HEK293T (cell line): ENCODE data around the gene NAP1L4.

Experiments
- CTCF ChIA-PET: fragments of 350-600 bp; formaldehyde crosslinking; extraction: SDS; loops from one replicate; lab custom pipeline; 2021; ENCODE audit warnings: antibody characterized with exemption, inconsistent platforms; lab: Yijun Ruan, JAX
- POLR2A ChIA-PET: fragments of 350-600 bp; formaldehyde crosslinking; extraction: SDS; loops from one replicate; lab custom pipeline; 2020; ENCODE audit warnings: antibody characterized with exemption, inconsistent platforms; lab: Yijun Ruan, JAX
- DNase-seq: peaks from one replicate; pipeline ENCODE4 v3.0.0; 2012; ENCODE audit warnings: mixed read lengths; ENCODE audit errors: extremely low spot score
- ARNT ChIP-seq: fragments of 450-650 bp; IDR thresholded peaks from 2 replicates; pipeline ENCODE4 v1.6.1; 2017; ENCODE audit warnings: mild to moderate bottlenecking
- BHLHE40 ChIP-seq: fragments of 450-650 bp; IDR thresholded peaks from 2 replicates; pipeline ENCODE4 v1.6.1; 2016; ENCODE audit warnings: mild to moderate bottlenecking, moderate library complexity, borderline replicate concordance
- CTBP1 ChIP-seq: fragments of 450-650 bp; IDR thresholded peaks from 2 replicates; pipeline ENCODE4 v1.6.1; 2016; ENCODE audit warnings: borderline replicate concordance
- ELF4 ChIP-seq: fragments of 450-650 bp; IDR thresholded peaks from 2 replicates; pipeline ENCODE4 v1.6.1; 2017; ENCODE audit warnings: antibody characterized with exemption
- FOXA1 ChIP-seq: fragments of 450-650 bp; IDR thresholded peaks from 2 replicates; pipeline ENCODE4 v1.6.1; 2016; ENCODE audit warnings: mild to moderate bottlenecking
- FOXK2 ChIP-seq: fragments of 450-650 bp; IDR thresholded peaks from 2 replicates; pipeline ENCODE4 v1.6.1; 2016; ENCODE audit warnings: mild to moderate bottlenecking
- FOXM1 ChIP-seq: fragments of 450-650 bp; IDR thresholded peaks from 2 replicates; pipeline ENCODE4 v1.6.1; 2017; ENCODE audit warnings: mild to moderate bottlenecking, borderline replicate concordance
- HDGF ChIP-seq: fragments of 450-650 bp; IDR thresholded peaks from 2 replicates; pipeline ENCODE4 v1.6.1; 2017; ENCODE audit warnings: antibody characterized with exemption, borderline replicate concordance
- L3MBTL2 ChIP-seq: fragments of 450-650 bp; conservative IDR thresholded peaks from 2 replicates; pipeline ENCODE4 v1.6.1; 2016; ENCODE audit warnings: mild to moderate bottlenecking
- LEF1 ChIP-seq: fragments of 450-650 bp; IDR thresholded peaks from 2 replicates; pipeline ENCODE4 v1.6.1; 2017; ENCODE audit warnings: mild to moderate bottlenecking, borderline replicate concordance
- NFRKB ChIP-seq: fragments of 450-650 bp; IDR thresholded peaks from 2 replicates; pipeline ENCODE4 v1.6.1; 2016; ENCODE audit warnings: mild to moderate bottlenecking, moderate library complexity
- SP1 ChIP-seq: fragments of 450-650 bp; IDR thresholded peaks from 2 replicates; pipeline ENCODE4 v1.6.1; 2017
- SUZ12 ChIP-seq: fragments of 450-650 bp; IDR thresholded peaks from 2 replicates; pipeline ENCODE4 v1.6.1; 2016; ENCODE audit warnings: mild to moderate bottlenecking
- TARDBP ChIP-seq: fragments of 450-650 bp; IDR thresholded peaks from 2 replicates; pipeline ENCODE4 v1.6.1; 2016
- ZNF384 ChIP-seq: fragments of 450-650 bp; IDR thresholded peaks from 2 replicates; pipeline ENCODE4 v1.6.1; 2016
- TF ChIP-seq, protein P1 (sequence below): fragments of 450-650 bp; IDR thresholded peaks from 2 replicates; pipeline ENCODE4 v1.6.1; 2016

Gene NAP1L4

GRCh38 chr11:2950825-2951224 is 41.3 kb downstream of the NAP1L4 start:
- TF ChIP-seq, protein P1, sequence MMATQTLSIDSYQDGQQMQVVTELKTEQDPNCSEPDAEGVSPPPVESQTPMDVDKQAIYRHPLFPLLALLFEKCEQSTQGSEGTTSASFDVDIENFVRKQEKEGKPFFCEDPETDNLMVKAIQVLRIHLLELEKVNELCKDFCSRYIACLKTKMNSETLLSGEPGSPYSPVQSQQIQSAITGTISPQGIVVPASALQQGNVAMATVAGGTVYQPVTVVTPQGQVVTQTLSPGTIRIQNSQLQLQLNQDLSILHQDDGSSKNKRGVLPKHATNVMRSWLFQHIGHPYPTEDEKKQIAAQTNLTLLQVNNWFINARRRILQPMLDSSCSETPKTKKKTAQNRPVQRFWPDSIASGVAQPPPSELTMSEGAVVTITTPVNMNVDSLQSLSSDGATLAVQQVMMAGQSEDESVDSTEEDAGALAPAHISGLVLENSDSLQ: no peak
- TF ChIP-seq TARDBP: no peak
- TF ChIP-seq ARNT: no peak
- no peak for TF ChIP-seq L3MBTL2
- TF ChIP-seq SP1: no peak
- no peak for TF ChIP-seq SUZ12
- no peak for TF ChIP-seq FOXA1
- TF ChIP-seq FOXK2: no peak
- TF ChIP-seq FOXM1: no peak
- TF ChIP-seq ZNF384: no peak
- no peak for DNase-seq
- POLR2A ChIA-PET: no interaction called here
- CTCF ChIA-PET: no interaction called here

DNA sequence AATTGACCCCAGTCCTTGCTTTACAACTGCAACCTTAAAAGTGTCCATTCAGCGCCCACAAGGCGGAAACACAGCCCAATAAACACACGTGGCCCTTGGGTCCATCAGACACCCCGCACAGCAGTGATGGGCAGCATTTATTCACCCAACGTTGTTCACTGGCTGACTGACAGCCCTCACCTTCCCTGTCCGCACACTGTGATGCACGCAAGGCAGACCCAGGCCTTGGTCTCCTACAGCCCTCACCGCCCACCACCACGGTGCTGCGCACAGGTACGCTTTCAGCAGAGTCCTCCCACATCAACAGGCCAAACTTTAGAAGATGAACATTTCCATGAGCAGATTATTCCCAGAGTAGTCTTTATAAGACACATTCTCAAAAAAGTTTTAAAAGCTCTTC is 42.2 kb downstream of the NAP1L4 start:
- no peak for TF ChIP-seq L3MBTL2
- no peak for TF ChIP-seq FOXA1
- TF ChIP-seq ARNT: no peak
- TF ChIP-seq, protein P1: no peak
- TF ChIP-seq ZNF384: no peak
- no peak for TF ChIP-seq CTBP1
- TF ChIP-seq TARDBP: no peak
- ChIA-PET CTCF (no interaction called here), POLR2A (no interaction called here)
- DNase-seq: no peak

DNA sequence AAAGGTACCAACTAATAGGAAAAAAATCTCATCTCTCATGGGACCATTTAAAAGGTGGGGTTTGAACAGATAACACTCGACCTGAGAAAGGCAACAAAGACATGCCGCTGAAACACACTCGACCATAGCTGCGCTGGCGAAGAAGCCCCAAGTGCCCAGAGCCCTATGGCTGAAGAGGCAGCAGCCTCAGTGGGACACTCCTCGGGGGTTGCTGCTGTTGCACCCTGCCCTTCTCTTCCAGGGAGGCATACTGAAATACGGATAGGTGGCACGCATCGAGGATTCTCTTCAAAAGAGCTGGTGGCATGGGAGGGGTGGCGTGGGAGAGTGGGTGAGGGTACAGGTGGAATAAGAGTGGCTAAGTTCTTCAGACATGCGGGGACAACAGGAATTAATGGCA is 44.4 kb downstream of the NAP1L4 start:
- POLR2A ChIA-PET: interaction anchor here (1.5 kb wide), 1 partner anchor 55 kb away, joined by 3 read pairs; no protein-coding TSS in a partner anchor
- TF ChIP-seq SP1 (no peak), ELF4 (no peak), NFRKB (no peak)
- DNase-seq: no peak
- CTCF ChIA-PET: no interaction called here

DNA sequence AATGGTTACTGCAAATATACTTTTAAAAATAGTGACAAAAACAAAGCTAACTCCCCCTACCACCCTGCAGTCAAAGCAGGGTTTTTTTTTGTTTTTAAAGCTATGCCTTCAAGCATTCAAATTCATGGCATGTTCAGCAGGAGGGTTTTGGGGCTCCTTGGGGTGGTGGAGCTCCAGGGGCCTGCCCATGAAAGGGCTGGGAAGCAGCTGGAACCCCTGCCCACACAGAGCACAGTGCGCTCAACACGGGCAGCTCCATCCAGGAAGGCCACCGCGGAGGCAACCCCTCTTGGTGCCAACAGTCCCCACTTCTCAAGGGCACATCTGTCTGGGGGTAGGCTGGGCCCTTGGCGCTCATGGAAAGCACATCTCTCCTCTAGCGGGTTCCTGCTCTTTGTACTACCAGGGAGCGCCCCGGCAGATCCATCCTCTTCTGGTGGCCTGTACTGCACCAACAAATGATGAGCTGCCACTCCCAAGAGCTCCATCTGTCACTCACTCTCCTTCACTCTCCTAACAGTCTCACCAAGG is 46.3 kb downstream of the NAP1L4 start:
- CTCF ChIA-PET: no interaction called here
- DNase-seq: no peak
- TF ChIP-seq HDGF: no peak
- TF ChIP-seq FOXM1: no peak
- TF ChIP-seq FOXA1: no peak
- no peak for TF ChIP-seq SUZ12
- no peak for TF ChIP-seq SP1
- no peak for TF ChIP-seq L3MBTL2
- POLR2A ChIA-PET: interaction anchor here (1.0 kb wide), 1 partner anchor 46 kb away, joined by 4 read pairs; the partner anchor contains the start of gene NAP1L4

- no peak for TF ChIP-seq FOXM1
- no peak for TF ChIP-seq CTBP1
- no peak for TF ChIP-seq TARDBP
- no peak for TF ChIP-seq NFRKB
- TF ChIP-seq ZNF384: no peak
- TF ChIP-seq SUZ12: no peak
- no peak for TF ChIP-seq LEF1
- no peak for TF ChIP-seq ELF4
- no peak for TF ChIP-seq L3MBTL2
- TF ChIP-seq FOXK2: no peak
- DNase-seq: no peak
- POLR2A ChIA-PET: interaction anchor here (1.0 kb wide), 1 partner anchor 47 kb away, joined by 4 read pairs; the partner anchor contains the start of gene NAP1L4
- CTCF ChIA-PET: no interaction called here
These were observed 46.9 kb downstream of the NAP1L4 start for GRCh38 chr11:2945031-2945756.

DNA sequence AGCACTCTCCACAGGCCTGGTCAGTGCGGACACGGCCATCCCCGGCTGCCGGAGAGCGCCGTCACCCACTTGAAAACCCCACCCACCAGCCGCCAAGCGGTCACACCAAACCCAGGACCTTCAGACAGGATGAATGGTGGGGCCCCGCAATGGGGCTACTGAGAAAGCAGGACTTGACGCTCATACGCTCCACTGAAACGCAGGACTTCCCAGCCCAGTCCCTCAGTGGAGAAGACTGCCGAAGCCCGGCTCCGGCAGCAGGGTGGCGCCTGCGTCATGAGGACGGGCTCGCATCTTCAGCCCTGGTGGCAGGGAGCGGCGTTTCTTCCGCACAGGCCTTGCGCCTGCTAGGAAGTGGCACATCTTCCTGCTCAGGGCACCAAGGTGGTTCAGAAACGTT is 47.6 kb downstream of the NAP1L4 start:
- ChIA-PET CTCF (no interaction called here), POLR2A (no interaction called here)
- DNase-seq: no peak
- TF ChIP-seq FOXA1 (no peak), ZNF384 (no peak), ARNT (no peak), BHLHE40 (no peak), FOXK2 (no peak), SUZ12 (no peak), FOXM1 (no peak), SP1 (no peak)
- TF ChIP-seq, protein P1: no peak

GRCh38 chr11:2943711-2944118 is 48.4 kb downstream of the NAP1L4 start:
- ChIA-PET CTCF (no interaction called here), POLR2A (interaction anchor here (1.2 kb wide), 1 partner anchor 10 kb away, joined by 3 read pairs; no protein-coding TSS in a partner anchor)
- TF ChIP-seq L3MBTL2 (no peak), ELF4 (no peak), FOXA1 (no peak), ARNT (no peak), CTBP1 (no peak), NFRKB (no peak), HDGF (no peak), ZNF384 (no peak)
- no peak for DNase-seq
